GM12878 (cell line): Measurements from ENCODE around the gene NKAIN2. TPM values are rescaled to one million over a fixed set of nuclear protein-coding genes. Genes with fewer than 3 reads are reported as not detected.

Source experiments
- ATAC-seq: fragments of 200-7000 bp; cut with Tn5 transposase; 3 replicates; pipeline ENCODE4 v1.9.1; 2020; ENCODE audit warnings: mild to moderate bottlenecking, moderate library complexity
- BruUV-seq: library from RNA; stranded (reverse); fragments of 400-500 nt; replicated peaks from 2 replicates; lab custom pipeline; 2021; lab: Mats Ljungman, UMichigan
- CTCF ChIA-PET: fragments of 300-600 bp; sonication (Branson Sonifier 250); formaldehyde crosslinking; extraction: SDS; loops from one replicate; lab custom pipeline; 2021; ENCODE audit warnings: inconsistent platforms; lab: Yijun Ruan, JAX
- POLR2A ChIA-PET: fragments of 350-600 bp; formaldehyde crosslinking; extraction: SDS; loops from one replicate; lab custom pipeline; 2021; ENCODE audit warnings: inconsistent platforms; lab: Charles Lee
- RAD21 ChIA-PET: fragments of 300-600 bp; sonication (Branson Sonifier 250); formaldehyde crosslinking; loops from one replicate; lab custom pipeline; 2023; ENCODE audit warnings: antibody characterized with exemption; ENCODE audit not compliant: unreplicated experiment; lab: Charles Lee
- SMC1A ChIA-PET: fragments of 300-600 bp; sonication (Branson Sonifier 250); formaldehyde crosslinking; loops from one replicate; lab custom pipeline; 2023; ENCODE audit not compliant: unreplicated experiment, uncharacterized antibody; lab: Charles Lee
- DNase-seq: peaks from one replicate; pipeline ENCODE4 v3.0.0-alpha.2; 2011; ENCODE audit warnings: low read depth, low spot score
- FAIRE-seq: peaks from 3 replicates; lab custom pipeline; 2011; peaks lifted over from hg19 to GRCh38; lab: Jason Lieb, UNC
- H2AFZ ChIP-seq: 2 replicates; pipeline ENCODE4 v1.6.0; 2011; ENCODE audit warnings: low read depth, low read length, control low read depth; ENCODE audit not compliant: control insufficient read depth
- H3K27ac ChIP-seq: 2 replicates; pipeline ENCODE4 v1.5.1; 2011; ENCODE audit warnings: control low read depth; ENCODE audit not compliant: control insufficient read depth, insufficient read depth
- H3K27me3 ChIP-seq, 2 experiments: replicated peaks in 1 of 2; 2 replicates each; pipeline versions ENCODE4 v1.6.0 to v1.6.1; 2011; ENCODE audit warnings: low read length in 1 of 2; ENCODE audit not compliant: control insufficient read depth in 2 of 2, insufficient read depth in 2 of 2
- H3K36me3 ChIP-seq, 2 experiments: 2 replicates each; pipeline ENCODE4 v1.5.1; 2011; ENCODE audit warnings: low read length in 1 of 2; ENCODE audit not compliant: control insufficient read depth in 2 of 2, insufficient read depth in 2 of 2
- H3K4me1 ChIP-seq: 2 replicates; pipeline ENCODE4 v1.6.1; 2011; ENCODE audit warnings: mild to moderate bottlenecking, low read length, moderate library complexity, mixed read lengths; ENCODE audit not compliant: control insufficient read depth, insufficient read depth
- H3K4me2 ChIP-seq: 2 replicates; pipeline ENCODE4 v1.6.0; 2011; ENCODE audit warnings: control low read depth; ENCODE audit not compliant: control insufficient read depth, insufficient read depth
- H3K4me3 ChIP-seq: fragments of 200-600 bp; sonication (generic); 2 replicates; pipeline ENCODE4 v1.5.1; 2016
- H3K79me2 ChIP-seq: 2 replicates; pipeline ENCODE4 v1.6.0; 2011; ENCODE audit warnings: low read length; ENCODE audit not compliant: control insufficient read depth, insufficient read depth
- H3K9ac ChIP-seq: 2 replicates; pipeline ENCODE4 v1.8.0; 2011; ENCODE audit warnings: low read length, control low read depth, mixed read lengths; ENCODE audit not compliant: control insufficient read depth, insufficient read depth
- H3K9me3 ChIP-seq: replicated peaks from 3 replicates; pipeline ENCODE4 v1.5.1; 2011; ENCODE audit warnings: mild to moderate bottlenecking, low read length; ENCODE audit not compliant: control insufficient read depth, insufficient read depth
- H4K20me1 ChIP-seq: 2 replicates; pipeline ENCODE4 v1.6.0; 2011; ENCODE audit not compliant: control insufficient read depth, insufficient read depth
- CBX3 ChIP-seq: fragments of 200-600 bp; sonication (generic); IDR thresholded peaks from 2 replicates; pipeline ENCODE4 v1.6.1; 2016; ENCODE audit warnings: low read depth, borderline replicate concordance
- CHD1 ChIP-seq: IDR thresholded peaks from 2 replicates; pipeline ENCODE4 v1.6.1; 2012; ENCODE audit warnings: low read depth, low read length, improper control_type of control experiment
- CREB1 ChIP-seq: IDR thresholded peaks from 2 replicates; pipeline ENCODE4 v1.6.1; 2012; ENCODE audit warnings: low read depth, mild to moderate bottlenecking, inconsistent platforms
- E2F8 ChIP-seq: fragments of 450-650 bp; IDR thresholded peaks from 2 replicates; pipeline ENCODE4 v1.6.1; 2018; ENCODE audit warnings: mild to moderate bottlenecking, low read depth, moderate library complexity; ENCODE audit not compliant: partially characterized antibody
- EGR1 ChIP-seq, 2 experiments: IDR thresholded peaks; 1 replicate in 1 of 2; 2 replicates in 1 of 2; pipeline ENCODE4 v1.6.1; 2011 to 2012; ENCODE audit warnings: low read depth in 2 of 2, low read length in 2 of 2, borderline replicate concordance in 1 of 2, mild to moderate bottlenecking in 1 of 2, moderate library complexity in 1 of 2
- EP300 ChIP-seq, 2 experiments: fragments of 150-350 bp in 1 of 2; IDR thresholded peaks; 2 replicates each; pipeline ENCODE4 v1.6.1; 2011 to 2012; ENCODE audit warnings: low read depth in 2 of 2, low read length in 2 of 2, borderline replicate concordance in 1 of 2, improper control_type of control experiment in 1 of 2, inconsistent platforms in 1 of 2; ENCODE audit not compliant: control insufficient read depth in 1 of 2
- IKZF2 ChIP-seq, 2 experiments: fragments of 450-650 bp; IDR thresholded peaks; 2 replicates each; pipeline ENCODE4 v1.6.1; 2017; ENCODE audit warnings: mild to moderate bottlenecking in 2 of 2, moderate library complexity in 2 of 2
- JUND ChIP-seq: IDR thresholded peaks from 2 replicates; pipeline ENCODE4 v1.6.1; 2012; ENCODE audit warnings: low read depth, mild to moderate bottlenecking, low read length, improper control_type of control experiment, moderate library complexity
- PAX8 ChIP-seq: fragments of 450-650 bp; IDR thresholded peaks from 2 replicates; pipeline ENCODE4 v1.6.1; 2017; ENCODE audit warnings: mild to moderate bottlenecking, moderate library complexity
- RBBP5 ChIP-seq: fragments of 200-600 bp; sonication (generic); conservative IDR thresholded peaks from 2 replicates; pipeline ENCODE4 v1.6.1; 2016
- RCOR1 ChIP-seq: conservative IDR thresholded peaks from 2 replicates; pipeline ENCODE4 v1.6.1; 2012; ENCODE audit warnings: low read depth, low read length, improper control_type of control experiment
- RUNX3 ChIP-seq: IDR thresholded peaks from 2 replicates; pipeline ENCODE4 v1.6.1; 2012; ENCODE audit warnings: low read length, inconsistent platforms
- SMAD1 ChIP-seq: fragments of 450-650 bp; IDR thresholded peaks from 2 replicates; pipeline ENCODE4 v1.6.1; 2018; ENCODE audit warnings: mild to moderate bottlenecking, low read depth; ENCODE audit not compliant: partially characterized antibody
- SREBF1 ChIP-seq: IDR thresholded peaks from 2 replicates; pipeline ENCODE4 v1.6.1; 2012; ENCODE audit warnings: mild to moderate bottlenecking, low read length
- STAT1 ChIP-seq: fragments of 450-650 bp; conservative IDR thresholded peaks from 2 replicates; pipeline ENCODE4 v1.6.1; 2014; ENCODE audit warnings: antibody characterized with exemption, mild to moderate bottlenecking
- TCF3 ChIP-seq: IDR thresholded peaks from 2 replicates; pipeline ENCODE4 v1.6.1; 2012; ENCODE audit warnings: low read depth, mild to moderate bottlenecking, low read length, borderline replicate concordance; ENCODE audit not compliant: insufficient read depth
- WRNIP1 ChIP-seq: IDR thresholded peaks from 2 replicates; pipeline ENCODE4 v1.6.1; 2011; ENCODE audit warnings: low read depth, low read length, improper control_type of control experiment, borderline replicate concordance
- ZBTB11 ChIP-seq: fragments of 450-650 bp; formaldehyde crosslinking; IDR thresholded peaks from 2 replicates; pipeline ENCODE4 v1.5.0; 2022; ENCODE audit warnings: mild to moderate bottlenecking, missing genetic modification characterization
- ZZZ3 ChIP-seq: IDR thresholded peaks from 2 replicates; pipeline ENCODE4 v1.6.1; 2011; ENCODE audit warnings: low read depth; ENCODE audit not compliant: control insufficient read depth, insufficient read length
- WGBS: methylation state at CpG from one replicate; pipeline ENCODE4 v1.1.6; 2016; ENCODE audit warnings: low lambda C conversion rate; ENCODE audit not compliant: insufficient replicate concordance, insufficient coverage; ENCODE audit errors: missing lambda C conversion rate; 5-methylcytosine and 5-hydroxymethylcytosine counted together
- in situ Hi-C: fragments of 300-500 bp; cut with MboI; formaldehyde crosslinking; loops from 9 replicates; pipeline ENCODE4 v1.14.3; 2018; ENCODE audit warnings: mixed read lengths
- intact Hi-C: fragments of 100-400 bp; cut with micrococcal nuclease; formaldehyde crosslinking; loops from one replicate; pipeline ENCODE4 v1.14.2; 2022; ENCODE audit not compliant: unreplicated experiment
- polyA plus RNA-seq, 11 experiments: library from polyadenylated mRNA; depleted of rRNA in 4 of 11; unstranded in 6 of 11; stranded (reverse) in 5 of 11; fragments of >200 nt; fragmentation: Nextera tagmentation in 4 of 11; fragmentation: Illumina TruSeq in 1 of 11; extraction: Ambion mirVana in 4 of 11; extraction: Trizol in 1 of 11; gene quantifications; 1 replicate in 1 of 11; 2 replicates in 10 of 11; pipeline versions ENCODE4 v1.2.1 to v1.2.3, GENCODE V29; 2011 to 2016; ENCODE audit warnings: inconsistent platforms in 2 of 11, missing spikeins in 2 of 11, low read depth in 1 of 11
- total RNA-seq, 4 experiments: library from RNA; depleted of rRNA in 3 of 4; stranded (reverse); fragments of >200 nt in 3 of 4; fragmentation: Illumina TruSeq in 1 of 4; extraction: Trizol in 1 of 4; gene quantifications; 2 replicates each; pipeline versions ENCODE4 v1.2.1 to v1.2.3, GENCODE V29; 2013 to 2021

Gene NKAIN2
- total and polyA plus RNA-seq, 10 of the 15 experiments (the other 5 are each of a cell fraction or from before 2014, with no cell fraction given), result not detected

GRCh38 chr6:123967905-123968304, 164.2 kb downstream of the NKAIN2 start:
- Histone ChIP-seq H3K27ac (no peak overlapping the region), H4K20me1 (no peaks in the 10 kb centered on the region), H3K27me3 (no peaks in the 10 kb centered on the region), H3K36me3 (no peaks in the 10 kb centered on the region)
- CTCF ChIA-PET, result no interaction called here
- POLR2A ChIA-PET, result no interaction called here
- no TSS peak for BruUV-seq
- SMC1A ChIA-PET, result interaction anchor here (0.6 kb wide), 1 partner anchor 213 kb away, joined by 3 read pairs; no protein-coding TSS in a partner anchor
- FAIRE-seq, result no peak
- TF ChIP-seq STAT1 (no peak), TCF3 (no peak), EGR1 (IDR thresholded peaks at IDR 0.05; ENCODE audit: borderline replicate concordance in 1 of 2, low read depth in 2 of 2, low read length in 2 of 2) (no peak), E2F8 (no peak), ZBTB11 (no peak), EP300 (IDR thresholded peaks at IDR 0.05; ENCODE audit: borderline replicate concordance in 1 of 2, control insufficient read depth in 1 of 2, low read depth in 2 of 2, low read length in 2 of 2) (no peak), ZZZ3 (no peak), WRNIP1 (no peak), RBBP5 (no peak), SMAD1 (no peak), PAX8 (no peak), CBX3 (no peak), CHD1 (no peak), JUND (no peak), SREBF1 (no peak), RUNX3 (no peak), CREB1 (no peak), RCOR1 (no peak), IKZF2 (IDR thresholded peaks at IDR 0.05) (no peak)
- TF ChIP-seq, all 136 proteins: peak for 0
- intact Hi-C loops (no loop called here), in situ Hi-C loops (no loop called here)
- ATAC-seq (no peak), DNase-seq (no peak)
- Histone ChIP-seq H3K9me3 (no peaks in the 10 kb centered on the region), H3K4me2 (no peak overlapping the region), H3K79me2 (no peaks in the 10 kb centered on the region), H3K4me3 (no peak overlapping the region), H3K4me1 (no peaks in the 10 kb centered on the region), H2AFZ (no peak overlapping the region), H3K9ac (no peak overlapping the region)
- WGBS, result 21% methylated on average over 6 of the region's 6 CpGs
- RAD21 ChIA-PET, result interaction anchor here (1.8 kb wide), 1 partner anchor 165 kb away, joined by 4 read pairs; no protein-coding TSS in a partner anchor
